GM19372 (cell line): ENCODE results near the gene LRRC27.

Source experiments
- ATAC-seq: cut with Tn5 transposase; IDR thresholded peaks from one replicate; pipeline ENCODE4 v1.9.1; 2021; ENCODE audit warnings: mild to moderate bottlenecking, low read depth, moderate library complexity; ENCODE audit not compliant: unreplicated experiment

Gene LRRC27

GRCh38 chr10:132408823-132409666, 77.1 kb downstream of the LRRC27 start:
- no peak for ATAC-seq

- ATAC-seq: no peak
These were observed 77.7 kb downstream of the LRRC27 start for GRCh38 chr10:132409667-132410028.

- ATAC-seq: no peak
These were observed 78.2 kb downstream of the LRRC27 start for GRCh38 chr10:132410056-132410778.

- ATAC-seq: no peak
These were observed 79.0 kb downstream of the LRRC27 start for GRCh38 chr10:132410779-132411532.

GRCh38 chr10:132411561-132412253, 79.7 kb downstream of the LRRC27 start:
- no peak for ATAC-seq

- no peak for ATAC-seq
These were observed 80.6 kb downstream of the LRRC27 start for GRCh38 chr10:132412316-132413192.

GRCh38 chr10:132413226-132414205, 81.5 kb downstream of the LRRC27 start:
- no peak for ATAC-seq

GRCh38 chr10:132414402-132415016, 82.5 kb downstream of the LRRC27 start:
- no peak for ATAC-seq

- no peak for ATAC-seq
These were observed 83.3 kb downstream of the LRRC27 start for GRCh38 chr10:132415255-132415654.

- ATAC-seq: no peak
These were observed 84.0 kb downstream of the LRRC27 start for GRCh38 chr10:132415956-132416355.

- no peak for ATAC-seq
These were observed 84.7 kb downstream of the LRRC27 start for GRCh38 chr10:132416566-132417256.

GRCh38 chr10:132417257-132417910, 85.4 kb downstream of the LRRC27 start:
- no peak for ATAC-seq

GRCh38 chr10:132417957-132418441, 86.0 kb downstream of the LRRC27 start:
- no peak for ATAC-seq

- ATAC-seq: no peak
These were observed 86.8 kb downstream of the LRRC27 start for GRCh38 chr10:132418527-132419416.

GRCh38 chr10:132419538-132420468, 87.8 kb downstream of the LRRC27 start:
- no peak for ATAC-seq
